Smooth muscle cell (in vitro differentiated cells): Measurements from ENCODE around the gene AP2A1. TPM values are rescaled to one million over a fixed set of nuclear protein-coding genes. Genes with fewer than 3 reads are reported as not detected.

ENCODE experiments used
- DNase-seq: peaks from one replicate; lab custom pipeline; 2025; ENCODE audit not compliant: unreplicated experiment; lab: John Stamatoyannopoulos, UW
- H2AFZ ChIP-seq: fragments of 200-600 bp; sonication (generic); 2 replicates; pipeline ENCODE4 v1.6.0; 2016; ENCODE audit warnings: antibody characterized with exemption, low read depth, mild to moderate bottlenecking
- H3F3A ChIP-seq: fragments of 200-600 bp; sonication (generic); 2 replicates; pipeline ENCODE4 v1.6.0; 2017; ENCODE audit warnings: antibody characterized with exemption, low read depth
- H3K27ac ChIP-seq: fragments of 200-600 bp; sonication (generic); 2 replicates; pipeline ENCODE4 v1.5.1; 2016; ENCODE audit warnings: low read depth, mild to moderate bottlenecking
- H3K27me3 ChIP-seq: fragments of 200-600 bp; sonication (generic); 2 replicates; pipeline ENCODE4 v1.6.1; 2016; ENCODE audit warnings: low read depth, mild to moderate bottlenecking
- H3K36me3 ChIP-seq: fragments of 200-600 bp; sonication (generic); 2 replicates; pipeline ENCODE4 v1.5.1; 2016; ENCODE audit warnings: low read depth
- H3K4me1 ChIP-seq: fragments of 200-600 bp; sonication (generic); 2 replicates; pipeline ENCODE4 v1.5.1; 2016; ENCODE audit warnings: low read depth
- H3K4me2 ChIP-seq: fragments of 200-600 bp; sonication (generic); 2 replicates; pipeline ENCODE4 v1.6.0; 2016; ENCODE audit warnings: mild to moderate bottlenecking
- H3K4me3 ChIP-seq: fragments of 200-600 bp; sonication (generic); 2 replicates; pipeline ENCODE4 v1.5.1; 2016; ENCODE audit warnings: mild to moderate bottlenecking
- H3K79me2 ChIP-seq: fragments of 200-600 bp; sonication (generic); 2 replicates; pipeline ENCODE4 v1.6.0; 2016; ENCODE audit warnings: low read depth, mild to moderate bottlenecking
- H3K9ac ChIP-seq: fragments of 200-600 bp; sonication (generic); 2 replicates; pipeline ENCODE4 v1.6.0; 2016; ENCODE audit warnings: low read depth
- H3K9me3 ChIP-seq: fragments of 200-600 bp; sonication (generic); replicated peaks from 2 replicates; pipeline ENCODE4 v1.5.1; 2016; ENCODE audit warnings: low read depth
- H4K20me1 ChIP-seq: fragments of 200-600 bp; sonication (generic); 2 replicates; pipeline ENCODE4 v1.6.0; 2016; ENCODE audit warnings: low read depth
- WGBS: methylation state at CpG from one replicate; pipeline ENCODE4 v1.1.7; 2016; ENCODE audit warnings: low lambda C conversion rate; 5-methylcytosine and 5-hydroxymethylcytosine counted together
- polyA plus RNA-seq: library from polyadenylated mRNA; unstranded; fragments of >200 nt; fragmentation: Nextera tagmentation; extraction: Ambion mirVana; gene quantifications from 2 replicates; pipeline ENCODE4 v1.2.1, GENCODE V29; 2016
- total RNA-seq: library from RNA; depleted of rRNA; stranded (reverse); fragments of >200 nt; gene quantifications from 2 replicates; pipeline ENCODE4 v1.2.3, GENCODE V29; 2014
- TF ChIP-seq, protein P1 (sequence below): fragments of 200-600 bp; sonication (generic); IDR thresholded peaks from 2 replicates; pipeline ENCODE4 v1.5.1; 2017; ENCODE audit warnings: borderline replicate concordance, mild to moderate bottlenecking, antibody characterized with exemption; ENCODE audit not compliant: insufficient read depth, poor library complexity, severe bottlenecking

The AP2A1 gene
- total and polyA plus RNA-seq, 2 experiments from 2014 or later = 57.7 to 65.2 TPM

DNA sequence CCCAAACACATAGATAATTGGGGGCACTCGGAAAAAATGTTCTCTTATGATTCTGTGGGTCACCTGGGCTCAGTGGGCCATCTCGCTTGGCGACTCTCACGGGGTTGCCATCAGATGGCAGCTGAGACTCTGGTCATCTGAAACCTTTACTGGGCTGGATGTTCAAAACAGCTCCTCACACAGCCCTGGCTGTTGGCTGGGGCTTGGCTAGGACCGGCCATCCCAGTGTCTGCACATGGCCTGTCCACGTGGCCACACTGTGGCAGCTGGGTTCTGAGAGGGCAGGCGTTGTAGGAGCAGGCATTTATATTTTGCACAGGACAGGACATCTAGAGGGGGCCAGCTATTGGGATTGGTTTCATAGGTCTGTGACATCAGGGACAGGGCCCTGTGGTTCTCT, 66.8 kb downstream of the AP2A1 start:
- 95% methylated on average over 7 of the region's 7 CpGs for WGBS
- TF ChIP-seq, protein P1, sequence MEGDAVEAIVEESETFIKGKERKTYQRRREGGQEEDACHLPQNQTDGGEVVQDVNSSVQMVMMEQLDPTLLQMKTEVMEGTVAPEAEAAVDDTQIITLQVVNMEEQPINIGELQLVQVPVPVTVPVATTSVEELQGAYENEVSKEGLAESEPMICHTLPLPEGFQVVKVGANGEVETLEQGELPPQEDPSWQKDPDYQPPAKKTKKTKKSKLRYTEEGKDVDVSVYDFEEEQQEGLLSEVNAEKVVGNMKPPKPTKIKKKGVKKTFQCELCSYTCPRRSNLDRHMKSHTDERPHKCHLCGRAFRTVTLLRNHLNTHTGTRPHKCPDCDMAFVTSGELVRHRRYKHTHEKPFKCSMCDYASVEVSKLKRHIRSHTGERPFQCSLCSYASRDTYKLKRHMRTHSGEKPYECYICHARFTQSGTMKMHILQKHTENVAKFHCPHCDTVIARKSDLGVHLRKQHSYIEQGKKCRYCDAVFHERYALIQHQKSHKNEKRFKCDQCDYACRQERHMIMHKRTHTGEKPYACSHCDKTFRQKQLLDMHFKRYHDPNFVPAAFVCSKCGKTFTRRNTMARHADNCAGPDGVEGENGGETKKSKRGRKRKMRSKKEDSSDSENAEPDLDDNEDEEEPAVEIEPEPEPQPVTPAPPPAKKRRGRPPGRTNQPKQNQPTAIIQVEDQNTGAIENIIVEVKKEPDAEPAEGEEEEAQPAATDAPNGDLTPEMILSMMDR = no peak

DNA sequence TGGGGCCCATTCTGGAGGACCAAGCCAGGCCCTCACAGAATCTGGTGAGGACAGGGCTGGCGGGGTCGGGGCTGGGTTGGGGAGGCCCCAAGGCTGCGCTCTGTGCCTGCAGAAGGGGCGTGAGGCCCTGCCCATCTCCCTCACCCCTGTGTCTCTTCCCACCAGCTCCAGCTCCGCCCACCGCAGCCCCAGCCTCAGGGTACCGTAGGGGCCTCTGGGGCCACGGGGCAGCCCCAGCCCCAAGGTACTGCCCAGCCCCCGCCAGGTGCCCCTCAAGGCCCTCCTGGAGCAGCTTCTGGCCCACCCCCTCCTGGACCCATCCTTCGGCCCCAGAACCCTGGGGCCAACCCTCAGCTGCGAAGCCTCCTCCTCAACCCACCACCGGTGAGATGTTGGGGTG, 68.8 kb downstream of the AP2A1 start:
- Histone ChIP-seq H3K4me2 (no peak overlapping the region), H3K9ac (no peak overlapping the region), H3K4me3 (no peak overlapping the region), H4K20me1 (peaks cover 4% of the 10 kb centered on the region), H3K27ac (no peak overlapping the region), H3K27me3 (no peaks in the 10 kb centered on the region), H2AFZ (no peak overlapping the region), H3F3A (no peaks in the 10 kb centered on the region), H3K79me2 (no peaks in the 10 kb centered on the region), H3K36me3 (peaks cover 8% of the 10 kb centered on the region), H3K9me3 (no peaks in the 10 kb centered on the region), H3K4me1 (no peaks in the 10 kb centered on the region)
- DNase-seq = no peak
- WGBS = 98% methylated on average over 10 of the region's 12 CpGs
- TF ChIP-seq, protein P1 = no peak

More for the DNA sequence above, 66.8 kb downstream of the AP2A1 start:
- Histone ChIP-seq H3K4me2 (no peak overlapping the region), H3K27me3 (no peaks in the 10 kb centered on the region), H3K79me2 (no peaks in the 10 kb centered on the region), H3K4me1 (no peaks in the 10 kb centered on the region), H2AFZ (no peak overlapping the region), H3K27ac (no peak overlapping the region), H3K9ac (no peak overlapping the region), H3F3A (no peaks in the 10 kb centered on the region), H3K36me3 (no peaks in the 10 kb centered on the region), H3K4me3 (no peak overlapping the region), H3K9me3 (no peaks in the 10 kb centered on the region), H4K20me1 (peaks cover 17% of the 10 kb centered on the region)
- DNase-seq = no peak

DNA sequence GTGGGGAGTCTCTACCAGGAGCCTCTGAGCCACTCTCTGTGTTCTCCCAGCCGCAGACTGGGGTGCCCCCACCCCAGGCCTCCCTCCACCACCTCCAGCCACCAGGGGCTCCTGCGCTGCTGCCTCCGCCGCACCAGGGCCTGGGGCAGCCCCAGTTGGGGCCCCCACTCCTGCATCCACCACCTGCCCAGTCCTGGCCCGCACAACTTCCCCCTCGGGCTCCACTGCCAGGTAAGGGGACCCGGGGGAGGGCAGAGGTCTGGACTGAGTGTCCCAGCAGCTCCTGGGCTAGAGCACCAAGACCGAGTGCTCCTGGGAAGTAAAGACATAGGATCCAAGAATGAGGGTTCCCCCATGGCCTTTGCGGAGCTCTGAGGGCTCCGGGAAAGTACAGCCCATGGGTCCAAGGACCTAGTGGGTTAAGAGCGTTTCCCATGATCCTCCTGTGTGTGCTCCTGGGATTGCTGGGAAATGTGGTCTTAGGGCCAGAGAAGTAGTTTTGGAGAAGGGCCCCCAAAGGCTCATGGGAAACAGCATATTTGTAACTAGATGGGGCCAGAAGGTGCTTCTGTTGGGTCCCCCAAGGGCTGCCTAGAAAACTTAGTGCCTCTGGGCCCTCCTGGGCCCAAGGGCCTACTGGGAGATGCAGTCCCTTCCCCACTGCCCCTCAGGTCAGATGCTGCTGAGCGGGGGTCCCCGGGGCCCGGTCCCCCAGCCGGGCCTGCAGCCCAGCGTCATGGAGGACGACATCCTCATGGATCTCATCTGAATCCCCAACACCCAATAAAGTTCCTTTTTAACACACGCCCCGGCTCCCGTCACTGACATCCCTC, 69.6 kb downstream of the AP2A1 start:
- DNase-seq = no peak
- Histone ChIP-seq H2AFZ (no peak overlapping the region), H3F3A (no peaks in the 10 kb centered on the region), H3K4me3 (no peak overlapping the region), H3K9ac (peak overlapping the region; percentile 12), H3K4me2 (no peak overlapping the region), H4K20me1 (no peaks in the 10 kb centered on the region), H3K4me1 (no peaks in the 10 kb centered on the region), H3K79me2 (no peaks in the 10 kb centered on the region), H3K27ac (peak overlapping the region; percentile 41), H3K27me3 (no peaks in the 10 kb centered on the region), H3K9me3 (no peaks in the 10 kb centered on the region), H3K36me3 (peaks cover 8% of the 10 kb centered on the region)
- 88% methylated on average over 19 of the region's 20 CpGs for WGBS
- TF ChIP-seq, protein P1 = no peak

GRCh38 chr19:49837009-49837310, 70.2 kb downstream of the AP2A1 start:
- DNase-seq = peak; percentile 7
- Histone ChIP-seq H3K27me3 (no peaks in the 10 kb centered on the region), H3K27ac (peak overlapping the region; percentile 41), H3K4me1 (no peaks in the 10 kb centered on the region), H3K4me3 (no peak overlapping the region), H3K36me3 (peaks cover 8% of the 10 kb centered on the region), H2AFZ (no peak overlapping the region), H3F3A (no peaks in the 10 kb centered on the region), H3K9ac (peak overlapping the region; percentile 12), H3K9me3 (no peaks in the 10 kb centered on the region), H3K79me2 (no peaks in the 10 kb centered on the region), H3K4me2 (no peak overlapping the region), H4K20me1 (no peaks in the 10 kb centered on the region)
- 54% methylated on average over 5 of the region's 5 CpGs for WGBS
- TF ChIP-seq, protein P1 = no peak
